ENCODE data around the gene C14orf93.

The C14orf93 gene

GRCh38 chr14:23056956-23057756 lies 47.2 kb upstream of the C14orf93 start, which contains the start of gene CDH24:
Gene CDH24, minus strand, starts transcription at chr14:23057520. Its CDS starts 1,787 bp downstream, at chr14:23055733.
- H3K27ac ChIP-seq (ENCODE audit: low read length), result no peak within 1 kb of the TSS
- H3K9me3 ChIP-seq (ENCODE audit: insufficient read depth, low read length), result no peaks in the 10 kb centered on the region
- TF ChIP-seq CTCF (IDR thresholded peaks at IDR 0.05; ENCODE audit: low read depth, low read length), result no peak
- no peak for TF ChIP-seq EZH2phosphoT487 (IDR thresholded peaks at IDR 0.05; ENCODE audit: low read depth)

GRCh38 chr14:23056145-23056955 lies 46.4 kb upstream of the C14orf93 start:
- peak overlapping the region; percentile 30; the same call in 1 of the 2 replicates for H3K9ac ChIP-seq (ENCODE audit: low read length)
- H3K36me3 ChIP-seq (replicated peaks; ENCODE audit: low read depth, low read length), result peaks cover 16% of the 10 kb centered on the region
- H3K4me1 ChIP-seq (ENCODE audit: low read length), result peaks cover 20% of the 10 kb centered on the region
- TF ChIP-seq EZH2phosphoT487 (IDR thresholded peaks at IDR 0.05; ENCODE audit: low read depth) (no peak), CTCF (IDR thresholded peaks at IDR 0.05; ENCODE audit: low read depth, low read length) (peak; percentile 64)
- no peak overlapping the region for H3K27ac ChIP-seq (ENCODE audit: low read length)
- peaks cover 5% of the 10 kb centered on the region for H4K20me1 ChIP-seq (ENCODE audit: insufficient read depth, low read length)
- H2AFZ ChIP-seq (ENCODE audit: low read depth, low read length), result no peak overlapping the region
- H3K4me3 ChIP-seq (ENCODE audit: low read length), result peak overlapping the region; percentile 80
- H3K9me3 ChIP-seq (ENCODE audit: insufficient read depth, low read length), result no peaks in the 10 kb centered on the region
- no peaks in the 10 kb centered on the region for H3K79me2 ChIP-seq (ENCODE audit: low read length)
- H3K27me3 ChIP-seq (ENCODE audit: low read depth, low read length), result peaks cover 7% of the 10 kb centered on the region; the same call in 1 of the 2 replicates
- H3K4me2 ChIP-seq (ENCODE audit: low read length), result peak overlapping the region; percentile 98

More at GRCh38 chr14:23056956-23057756, 47.2 kb upstream of the C14orf93 start, which contains the start of gene CDH24:
- peaks cover 19% of the 10 kb centered on the region for H3K36me3 ChIP-seq (replicated peaks; ENCODE audit: low read depth, low read length)
- H3K27me3 ChIP-seq (ENCODE audit: low read depth, low read length), result peaks cover 7% of the 10 kb centered on the region; the same call in 1 of the 2 replicates
- no peak within 1 kb of the TSS for H2AFZ ChIP-seq (ENCODE audit: low read depth, low read length)
- peaks cover 20% of the 10 kb centered on the region for H3K4me1 ChIP-seq (ENCODE audit: low read length)
- no peaks in the 10 kb centered on the region for H3K79me2 ChIP-seq (ENCODE audit: low read length)
- peak within 1 kb of the TSS; percentile 98 for H3K4me2 ChIP-seq (ENCODE audit: low read length)
- peak within 1 kb of the TSS; percentile 80 for H3K4me3 ChIP-seq (ENCODE audit: low read length)
- peaks cover 5% of the 10 kb centered on the region for H4K20me1 ChIP-seq (ENCODE audit: insufficient read depth, low read length)
- peak within 1 kb of the TSS; percentile 44 for H3K9ac ChIP-seq (ENCODE audit: low read length)

- peaks cover 20% of the 10 kb centered on the region for H3K4me1 ChIP-seq (ENCODE audit: low read length)
- TF ChIP-seq EZH2phosphoT487 (IDR thresholded peaks at IDR 0.05; ENCODE audit: low read depth) (no peak), CTCF (IDR thresholded peaks at IDR 0.05; ENCODE audit: low read depth, low read length) (no peak)
- no peak overlapping the region for H2AFZ ChIP-seq (ENCODE audit: low read depth, low read length)
- peaks cover 10% of the 10 kb centered on the region for H3K36me3 ChIP-seq (replicated peaks; ENCODE audit: low read depth, low read length)
- no peak overlapping the region for H3K4me3 ChIP-seq (ENCODE audit: low read length)
- no peak overlapping the region for H3K27ac ChIP-seq (ENCODE audit: low read length)
- peak overlapping the region; percentile 98 for H3K4me2 ChIP-seq (ENCODE audit: low read length)
- H4K20me1 ChIP-seq (ENCODE audit: insufficient read depth, low read length), result peaks cover 5% of the 10 kb centered on the region
- peaks cover 7% of the 10 kb centered on the region; the same call in 1 of the 2 replicates for H3K27me3 ChIP-seq (ENCODE audit: low read depth, low read length)
- H3K79me2 ChIP-seq (ENCODE audit: low read length), result no peaks in the 10 kb centered on the region
- no peaks in the 10 kb centered on the region for H3K9me3 ChIP-seq (ENCODE audit: insufficient read depth, low read length)
- H3K9ac ChIP-seq (ENCODE audit: low read length), result no peak overlapping the region
These were observed 45.7 kb upstream of the C14orf93 start for GRCh38 chr14:23055621-23056144.

Data from OCI-LY3 (cell line).